Hepatocyte (in vitro differentiated cells): ENCODE data around the gene PAGE2B. TPM values are rescaled to one million over a fixed set of nuclear protein-coding genes. Genes with fewer than 3 reads are reported as not detected.
A peak's percentile ranks its signal among the peaks of the same experiment; 100 is the strongest.
"Not testable (repeated sequence)": the region's sequence is repeated elsewhere in the genome, so short reads cannot be mapped to it uniquely, and the experiment has no call there.

ENCODE experiments used
- DNase-seq: peaks from one replicate; pipeline ENCODE4 v3.0.0-alpha.2; 2016; ENCODE audit warnings: low spot score
- H2AFZ ChIP-seq: fragments of 200-600 bp; sonication (generic); 2 replicates; pipeline ENCODE4 v1.6.0; 2016; ENCODE audit warnings: antibody characterized with exemption, mild to moderate bottlenecking
- H3K27ac ChIP-seq: fragments of 200-600 bp; sonication (generic); 2 replicates; pipeline ENCODE4 v1.5.1; 2016; ENCODE audit warnings: mild to moderate bottlenecking
- H3K27me3 ChIP-seq: fragments of 200-600 bp; sonication (generic); 2 replicates; pipeline ENCODE4 v1.6.1; 2016
- H3K36me3 ChIP-seq: fragments of 200-600 bp; sonication (generic); replicated peaks from 2 replicates; pipeline ENCODE4 v1.5.1; 2016; ENCODE audit warnings: low read depth; ENCODE audit not compliant: insufficient read depth
- H3K4me1 ChIP-seq: fragments of 200-600 bp; sonication (generic); 2 replicates; pipeline ENCODE4 v1.5.1; 2016; ENCODE audit warnings: mild to moderate bottlenecking, moderate library complexity; ENCODE audit not compliant: insufficient read depth
- H3K4me2 ChIP-seq: fragments of 200-600 bp; sonication (generic); 2 replicates; pipeline ENCODE4 v1.6.0; 2016
- H3K4me3 ChIP-seq: fragments of 200-600 bp; sonication (generic); 2 replicates; pipeline ENCODE4 v1.5.1; 2016; ENCODE audit warnings: mild to moderate bottlenecking
- H3K79me2 ChIP-seq: fragments of 200-600 bp; sonication (generic); 2 replicates; pipeline ENCODE4 v1.6.0; 2017; ENCODE audit warnings: mild to moderate bottlenecking
- H3K9me2 ChIP-seq: fragments of 200-600 bp; sonication (generic); replicated peaks from 2 replicates; pipeline ENCODE4 v1.6.0; 2017; ENCODE audit warnings: mild to moderate bottlenecking; ENCODE audit not compliant: insufficient read depth
- H3K9me3 ChIP-seq: fragments of 200-600 bp; sonication (generic); 2 replicates; pipeline ENCODE4 v1.5.1; 2016; ENCODE audit warnings: low read depth, mild to moderate bottlenecking
- H4K20me1 ChIP-seq: fragments of 200-600 bp; sonication (generic); 2 replicates; pipeline ENCODE4 v1.6.0; 2016; ENCODE audit warnings: mild to moderate bottlenecking; ENCODE audit not compliant: insufficient read depth, poor library complexity, severe bottlenecking
- EZH2 ChIP-seq: fragments of 200-600 bp; sonication (generic); IDR thresholded peaks from 2 replicates; pipeline ENCODE4 v1.6.1; 2016; ENCODE audit warnings: antibody characterized with exemption, mild to moderate bottlenecking, borderline replicate concordance
- EZH2phosphoT487 ChIP-seq: fragments of 200-600 bp; sonication (generic); IDR thresholded peaks from one replicate; pipeline ENCODE4 v1.6.1; 2018; ENCODE audit warnings: antibody characterized with exemption, mild to moderate bottlenecking, low read depth, moderate library complexity; ENCODE audit not compliant: unreplicated experiment, severe bottlenecking
- WGBS: methylation state at CpG from one replicate; pipeline ENCODE4 v1.1.6; 2016; ENCODE audit warnings: low lambda C conversion rate; ENCODE audit errors: missing lambda C conversion rate; 5-methylcytosine and 5-hydroxymethylcytosine counted together
- polyA plus RNA-seq: library from polyadenylated mRNA; unstranded; fragments of >200 nt; fragmentation: Nextera tagmentation; extraction: Ambion mirVana; gene quantifications from 2 replicates; pipeline ENCODE4 v1.2.1, GENCODE V29; 2016
- total RNA-seq: library from RNA; depleted of rRNA; stranded (reverse); fragments of >200 nt; gene quantifications from 2 replicates; pipeline ENCODE4 v1.2.3, GENCODE V29; 2014
- TF ChIP-seq, protein P1 (sequence below): fragments of 200-600 bp; sonication (generic); IDR thresholded peaks from 2 replicates; pipeline ENCODE4 v1.5.1; 2016; ENCODE audit warnings: antibody characterized with exemption, mild to moderate bottlenecking; ENCODE audit not compliant: poor library complexity

PAGE2B gene
- total and polyA plus RNA-seq, 2 experiments from 2014 or later: 0.45 TPM; not detected in 1

DNA sequence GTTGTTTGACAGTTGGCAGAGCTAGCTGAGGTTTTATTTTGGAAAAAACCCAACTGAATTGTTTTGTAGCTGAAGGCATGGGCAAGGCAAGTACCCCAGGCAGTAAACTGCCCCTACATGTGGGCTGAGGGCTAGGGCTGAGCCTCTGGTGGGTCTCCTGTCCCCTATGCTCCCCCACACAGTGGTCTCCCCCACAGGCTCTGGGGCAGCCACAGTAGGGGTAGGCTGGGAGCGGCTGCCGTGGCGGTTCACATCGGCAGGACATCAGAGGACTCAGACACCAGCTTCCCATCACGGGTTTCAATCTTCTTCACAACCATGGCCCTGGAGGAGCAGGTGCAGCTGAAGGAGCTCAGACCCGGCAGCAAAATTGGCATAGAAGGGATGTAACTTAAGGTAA is 33.3 kb upstream of the PAGE2B start:
- Histone ChIP-seq H3K27ac (no peak overlapping the region), H3K4me3 (no peak overlapping the region), H3K9me2 (no peaks in the 10 kb centered on the region), H2AFZ (no peak overlapping the region), H3K36me3 (no peaks in the 10 kb centered on the region), H3K79me2 (no peaks in the 10 kb centered on the region), H3K9me3 (no peaks in the 10 kb centered on the region), H3K27me3 (no peaks in the 10 kb centered on the region), H4K20me1 (no peaks in the 10 kb centered on the region), H3K4me1 (no peaks in the 10 kb centered on the region), H3K4me2 (no peak overlapping the region)
- TF ChIP-seq, protein P1, sequence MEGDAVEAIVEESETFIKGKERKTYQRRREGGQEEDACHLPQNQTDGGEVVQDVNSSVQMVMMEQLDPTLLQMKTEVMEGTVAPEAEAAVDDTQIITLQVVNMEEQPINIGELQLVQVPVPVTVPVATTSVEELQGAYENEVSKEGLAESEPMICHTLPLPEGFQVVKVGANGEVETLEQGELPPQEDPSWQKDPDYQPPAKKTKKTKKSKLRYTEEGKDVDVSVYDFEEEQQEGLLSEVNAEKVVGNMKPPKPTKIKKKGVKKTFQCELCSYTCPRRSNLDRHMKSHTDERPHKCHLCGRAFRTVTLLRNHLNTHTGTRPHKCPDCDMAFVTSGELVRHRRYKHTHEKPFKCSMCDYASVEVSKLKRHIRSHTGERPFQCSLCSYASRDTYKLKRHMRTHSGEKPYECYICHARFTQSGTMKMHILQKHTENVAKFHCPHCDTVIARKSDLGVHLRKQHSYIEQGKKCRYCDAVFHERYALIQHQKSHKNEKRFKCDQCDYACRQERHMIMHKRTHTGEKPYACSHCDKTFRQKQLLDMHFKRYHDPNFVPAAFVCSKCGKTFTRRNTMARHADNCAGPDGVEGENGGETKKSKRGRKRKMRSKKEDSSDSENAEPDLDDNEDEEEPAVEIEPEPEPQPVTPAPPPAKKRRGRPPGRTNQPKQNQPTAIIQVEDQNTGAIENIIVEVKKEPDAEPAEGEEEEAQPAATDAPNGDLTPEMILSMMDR: no peak
- no peak for TF ChIP-seq EZH2
- TF ChIP-seq EZH2phosphoT487: no peak
- DNase-seq: no peak
- WGBS: 94% methylated on average over 6 of the region's 6 CpGs

DNA sequence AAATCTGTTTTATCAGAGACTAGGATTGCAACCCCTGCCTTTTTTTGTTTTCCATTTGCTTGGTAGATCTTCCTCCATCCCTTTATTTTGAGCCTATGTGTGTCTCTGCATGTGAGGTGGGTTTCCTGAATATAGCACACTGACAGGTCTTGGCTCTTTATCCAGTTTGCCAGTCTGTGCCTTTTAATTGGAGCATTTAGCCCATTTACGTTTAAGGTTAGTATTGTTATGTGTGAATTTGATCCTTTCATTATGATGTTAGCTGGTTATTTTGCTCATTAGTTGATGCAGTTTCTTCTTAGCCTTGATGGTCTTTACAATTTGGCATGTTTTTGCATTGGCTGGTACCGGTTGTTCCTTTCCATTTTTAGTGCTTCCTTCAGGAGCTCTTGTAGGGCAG is 24.2 kb upstream of the PAGE2B start:
- WGBS: 72% methylated on average over 2 of the region's 2 CpGs
- H2AFZ ChIP-seq: not testable (repeated sequence)

DNA sequence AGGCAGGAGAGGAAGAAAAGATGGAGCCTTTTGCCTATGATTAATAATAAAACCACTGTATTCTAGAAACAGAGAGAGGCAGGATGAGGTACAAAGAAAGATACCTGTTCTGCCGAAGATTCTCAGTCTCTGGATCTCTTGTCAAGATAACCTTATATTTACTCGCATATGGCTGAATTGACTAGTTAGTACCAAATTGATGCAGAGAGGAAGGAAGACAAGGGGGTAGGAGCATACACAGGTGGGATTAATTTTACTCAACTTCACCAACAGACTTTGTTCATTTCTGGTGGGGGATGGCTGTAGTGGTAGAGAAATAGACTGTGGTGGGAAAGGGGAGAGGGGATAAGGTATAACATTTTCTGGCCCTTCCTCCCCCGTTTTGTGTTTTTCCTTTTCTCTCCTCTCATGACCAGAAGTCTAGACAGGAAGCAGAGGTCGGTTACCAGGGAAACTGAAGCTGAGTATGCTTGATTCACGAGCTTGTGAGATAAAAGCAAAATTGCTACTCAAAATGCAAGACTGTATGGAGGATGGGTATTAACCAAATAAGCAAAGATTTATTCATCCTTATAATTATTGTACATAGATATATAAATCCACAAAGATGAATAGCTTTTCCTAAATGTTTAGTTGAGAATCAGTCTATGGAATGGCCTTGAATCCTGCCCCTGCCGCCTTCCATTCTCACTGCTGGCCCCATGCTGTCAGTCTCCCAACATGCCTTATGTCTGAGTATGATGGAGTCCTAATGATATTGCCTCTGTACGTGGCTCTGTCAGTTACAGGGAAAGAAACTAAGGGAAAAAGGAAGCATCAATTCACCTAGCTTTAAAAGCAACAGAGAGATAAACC is 17.8 kb upstream of the PAGE2B start:
- Histone ChIP-seq H3K79me2 (no peaks in the 10 kb centered on the region), H4K20me1 (no peaks in the 10 kb centered on the region), H3K36me3 (no peaks in the 10 kb centered on the region), H3K9me3 (no peaks in the 10 kb centered on the region), H2AFZ (no peak overlapping the region), H3K27ac (no peak overlapping the region), H3K27me3 (no peaks in the 10 kb centered on the region), H3K9me2 (no peaks in the 10 kb centered on the region), H3K4me2 (peak overlapping the region; percentile 16), H3K4me1 (no peaks in the 10 kb centered on the region), H3K4me3 (no peak overlapping the region)
- TF ChIP-seq EZH2 (no peak), EZH2phosphoT487 (no peak)
- TF ChIP-seq, protein P1: no peak
- WGBS: 48% methylated on average over 7 of the region's 7 CpGs
- DNase-seq: no peak

More for the DNA sequence above, 24.2 kb upstream of the PAGE2B start:
- H3K36me3 ChIP-seq, H3K4me3 ChIP-seq, H4K20me1 ChIP-seq, H3K4me1 ChIP-seq, H3K79me2 ChIP-seq, H3K27ac ChIP-seq, H3K4me2 ChIP-seq, DNase-seq, H3K9me2 ChIP-seq, H3K9me3 ChIP-seq, H3K27me3 ChIP-seq: not testable (repeated sequence)

DNA sequence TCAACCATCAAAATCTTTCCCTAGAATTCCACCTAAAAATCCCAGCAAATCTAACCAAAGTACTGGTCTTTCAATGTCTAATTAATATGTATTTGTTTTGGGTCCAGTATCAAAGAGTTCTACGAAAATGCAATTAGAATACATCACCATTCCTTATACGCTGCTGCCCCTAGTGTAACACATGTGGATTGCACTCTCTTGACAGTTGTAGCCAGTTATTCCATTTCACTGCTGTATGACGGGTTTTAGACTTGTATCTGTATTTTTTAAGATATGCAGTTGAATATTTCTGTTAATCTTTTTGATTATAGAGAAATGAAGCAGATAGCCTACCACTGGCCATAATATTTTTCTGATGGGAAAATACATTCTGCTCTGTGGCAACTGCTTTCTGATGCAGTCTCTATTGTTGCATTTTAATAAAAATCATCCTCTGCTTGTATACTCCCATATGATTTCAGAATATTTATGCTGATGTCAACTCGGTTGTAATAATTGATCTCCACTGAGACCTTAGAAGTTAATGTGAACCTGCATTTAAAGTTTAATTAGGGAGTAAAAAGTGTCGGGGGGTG is 17.1 kb upstream of the PAGE2B start:
- Histone ChIP-seq H3K9me3 (no peaks in the 10 kb centered on the region), H4K20me1 (no peaks in the 10 kb centered on the region), H3K79me2 (no peaks in the 10 kb centered on the region), H3K9me2 (no peaks in the 10 kb centered on the region), H2AFZ (no peak overlapping the region), H3K27me3 (no peaks in the 10 kb centered on the region), H3K4me3 (no peak overlapping the region), H3K36me3 (no peaks in the 10 kb centered on the region), H3K27ac (no peak overlapping the region), H3K4me1 (no peaks in the 10 kb centered on the region), H3K4me2 (peak overlapping the region; percentile 16)
- peak; percentile 41 for DNase-seq
- WGBS: 40% methylated on average over 5 of the region's 5 CpGs
- TF ChIP-seq, protein P1: peak; percentile 65
- TF ChIP-seq EZH2phosphoT487 (no peak), EZH2 (no peak)

DNA sequence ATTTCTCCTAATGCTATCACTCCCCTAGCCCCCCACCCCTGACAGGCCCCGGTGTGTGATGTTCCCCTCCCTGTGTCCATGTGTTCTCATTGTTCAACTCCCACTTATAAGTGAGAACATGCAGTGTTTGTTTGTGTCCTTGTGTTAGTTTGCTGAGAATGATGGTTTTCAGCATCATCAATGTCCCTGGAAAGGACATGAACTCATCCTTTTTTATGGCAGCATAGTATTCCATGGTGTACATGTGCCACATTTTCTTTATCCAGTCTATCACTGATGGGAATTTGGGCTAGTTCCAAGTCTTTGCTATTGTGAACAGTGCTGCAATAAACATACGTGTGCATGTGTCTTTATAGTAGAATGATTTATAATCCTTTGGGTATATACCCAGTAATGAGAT is 7.7 kb upstream of the PAGE2B start:
- H3K4me1 ChIP-seq, H3K4me3 ChIP-seq, H3K9me3 ChIP-seq, H3K79me2 ChIP-seq, H3K9me2 ChIP-seq, H3K27ac ChIP-seq, H4K20me1 ChIP-seq, H3K36me3 ChIP-seq, DNase-seq, H3K27me3 ChIP-seq, H3K4me2 ChIP-seq, H2AFZ ChIP-seq: not testable (repeated sequence)
- 72% methylated on average over 2 of the region's 2 CpGs for WGBS
